Fibroblast of the conjunctiva (primary cell): ENCODE results near the gene NOTUM.

ENCODE experiments used
- DNase-seq: peaks from one replicate; pipeline ENCODE4 v3.0.0-alpha.2; 2010; ENCODE audit warnings: low read depth

Gene NOTUM

GRCh38 chr17:81909966-81910839, 50.8 kb downstream of the NOTUM start:
- no peak for DNase-seq

DNA sequence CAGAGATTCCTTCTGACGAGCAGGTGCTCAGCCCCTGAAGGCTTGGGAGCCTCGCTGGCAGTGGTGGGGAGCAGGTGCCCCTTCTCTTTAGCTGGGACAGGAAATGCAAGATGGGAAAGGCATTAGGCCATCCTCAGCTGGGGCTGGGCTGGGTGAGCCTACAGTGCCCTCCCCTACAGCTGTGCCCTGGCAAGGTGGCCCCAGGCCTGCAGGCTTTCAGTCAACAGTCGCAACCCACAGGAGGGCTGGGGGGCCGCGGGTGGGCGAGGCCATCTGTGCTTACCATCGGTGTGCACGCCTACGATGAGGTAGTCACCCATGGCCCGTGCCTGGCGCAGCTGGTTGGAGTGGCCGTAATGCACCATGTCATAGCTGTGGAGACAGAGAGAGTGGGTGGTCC, 51.8 kb downstream of the NOTUM start:
- no peak for DNase-seq

GRCh38 chr17:81908793-81909192, 52.2 kb downstream of the NOTUM start:
- DNase-seq = no peak

- no peak for DNase-seq
Measured at GRCh38 chr17:81907219-81908145, 53.5 kb downstream of the NOTUM start.

GRCh38 chr17:81906476-81907218, 54.3 kb downstream of the NOTUM start:
- DNase-seq = no peak

GRCh38 chr17:81905993-81906392, 55.0 kb downstream of the NOTUM start:
- no peak for DNase-seq

DNA sequence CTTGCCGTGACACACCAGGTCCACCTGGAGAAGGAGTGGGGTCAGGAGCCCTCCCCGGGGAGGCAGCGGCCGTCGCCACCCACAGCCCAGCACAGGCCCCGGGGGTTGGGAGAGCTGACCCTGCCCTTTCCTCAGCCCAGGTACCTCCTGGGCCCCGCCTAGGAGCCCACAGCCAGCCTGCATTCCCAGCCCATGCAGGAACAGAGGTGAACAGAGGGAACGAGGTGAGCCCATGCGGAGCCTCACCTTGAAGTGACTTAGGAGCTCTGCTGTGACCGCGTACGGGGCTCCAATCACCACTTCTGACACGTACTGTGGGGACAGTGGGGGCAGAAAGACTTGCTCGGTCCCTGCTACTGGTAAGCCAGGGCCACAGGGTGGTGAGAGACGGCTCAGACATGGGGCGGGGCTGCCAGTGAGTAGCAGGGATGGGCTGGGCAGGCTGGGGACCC, 55.5 kb downstream of the NOTUM start:
- DNase-seq = no peak

GRCh38 chr17:81904600-81905423, 56.2 kb downstream of the NOTUM start:
- DNase-seq = no peak

DNA sequence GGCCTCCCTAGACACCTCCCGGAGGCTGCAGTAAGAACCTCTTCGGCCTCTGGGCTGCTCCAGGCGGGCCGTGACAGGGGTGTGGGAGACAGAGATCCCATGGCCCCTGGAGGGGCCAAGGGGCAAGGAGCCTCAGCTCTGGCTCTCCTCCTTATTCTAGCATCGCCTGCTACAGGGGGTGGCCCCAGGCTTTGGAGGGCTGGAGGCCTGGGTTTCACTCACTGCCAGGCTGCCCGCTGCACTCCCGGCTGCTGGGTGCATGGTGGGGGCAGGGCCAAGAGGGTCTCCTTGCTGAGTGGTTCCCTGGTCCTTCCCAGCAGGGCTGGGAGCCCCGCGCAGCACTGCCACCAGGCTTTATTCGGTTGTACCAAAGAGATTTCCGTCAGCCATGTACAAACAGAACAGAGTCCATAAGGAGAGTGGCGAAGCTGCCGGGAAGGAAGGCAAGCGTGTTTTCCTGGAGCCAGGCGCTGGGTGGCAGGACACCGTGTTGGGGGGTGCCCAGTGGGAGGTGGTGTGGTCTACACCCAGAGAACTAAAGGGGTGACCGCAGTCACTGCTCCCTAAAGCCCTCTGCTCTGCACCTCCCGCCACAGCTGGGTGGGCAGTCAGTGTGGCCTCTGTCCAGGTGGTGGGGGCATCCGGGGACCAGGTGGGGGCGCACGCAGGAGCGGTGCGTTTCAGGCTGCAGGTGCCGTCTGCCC, 56.9 kb downstream of the NOTUM start:
- DNase-seq = no peak

DNA sequence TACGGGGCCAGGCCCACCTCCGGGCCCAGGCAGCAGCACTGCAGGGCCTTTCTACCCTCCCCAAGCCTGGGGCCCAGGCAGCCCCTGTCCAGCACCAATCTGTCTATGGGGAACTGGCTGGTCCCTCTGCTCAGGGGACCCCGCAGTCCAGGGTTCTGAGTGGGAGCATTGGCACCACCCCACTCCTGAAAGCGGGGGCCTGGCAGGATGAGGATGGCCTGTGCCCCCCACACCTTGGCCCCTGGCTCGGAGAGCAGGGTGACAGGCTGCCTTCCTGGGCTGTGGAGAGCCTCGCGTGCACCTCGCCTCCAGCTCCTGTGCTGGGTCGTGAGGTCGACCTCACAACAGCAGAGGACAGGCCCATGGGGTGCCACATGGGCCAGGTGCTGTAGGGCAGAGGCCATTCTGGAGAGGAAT, 57.6 kb downstream of the NOTUM start:
- DNase-seq = no peak

- no peak for DNase-seq
Measured at GRCh38 chr17:81902653-81903414, 58.2 kb downstream of the NOTUM start.
